Natural killer cell (primary cell): ENCODE measurements around the gene DOK1. TPM values are rescaled to one million over a fixed set of nuclear protein-coding genes. Genes with fewer than 3 reads are reported as not detected.
A peak's percentile ranks its signal among the peaks of the same experiment; 100 is the strongest.

Experiments
- ATAC-seq, 3 donors: fragments of 150-1000 bp in 2 of 3; fragments of 200-7000 bp in 1 of 3; cut with Tn5 transposase; 1 replicate in 1 of 3; 2 replicates in 2 of 3; pipeline ENCODE4 v1.10.0; 2021; ENCODE audit warnings: mild to moderate bottlenecking in 2 of 3, moderate library complexity in 2 of 3
- DNase-seq, 2 donors: peaks; one replicate each; pipeline versions ENCODE4 v3.0.0 to v3.0.0-alpha.2; 2013 to 2021; ENCODE audit warnings: mixed read lengths in 1 of 2
- H3K27ac ChIP-seq: one replicate; pipeline ENCODE4 v1.5.1; 2013; ENCODE audit warnings: mild to moderate bottlenecking, low read length
- H3K27me3 ChIP-seq: one replicate; pipeline ENCODE4 v1.6.1; 2013; ENCODE audit warnings: low read length; ENCODE audit not compliant: control insufficient read depth, insufficient read depth
- H3K36me3 ChIP-seq: one replicate; pipeline ENCODE4 v1.6.1; 2013; ENCODE audit warnings: low read length; ENCODE audit not compliant: control insufficient read depth, insufficient read depth
- H3K4me1 ChIP-seq: one replicate; pipeline ENCODE4 v1.6.1; 2013; ENCODE audit warnings: low read length; ENCODE audit not compliant: control insufficient read depth, insufficient read depth
- H3K4me3 ChIP-seq: one replicate; pipeline ENCODE4 v1.5.1; 2013; ENCODE audit warnings: low read length
- H3K9me3 ChIP-seq: one replicate; pipeline ENCODE4 v1.6.1; 2013; ENCODE audit warnings: low read length; ENCODE audit not compliant: control insufficient read depth, insufficient read depth
- H3K27ac Mint-ChIP-seq, 2 donors: one replicate each; pipeline ENCODE4 v1.8.0; 2022; ENCODE audit warnings: mild to moderate bottlenecking in 2 of 2, mixed read lengths in 2 of 2, moderate library complexity in 1 of 2
- H3K27me3 Mint-ChIP-seq, 2 donors: one replicate each; pipeline ENCODE4 v1.8.0; 2022; ENCODE audit warnings: low read depth in 2 of 2, mixed read lengths in 2 of 2
- H3K36me3 Mint-ChIP-seq: one replicate; pipeline ENCODE4 v1.8.0; 2022; ENCODE audit warnings: mixed read lengths
- H3K4me1 Mint-ChIP-seq, 2 donors: one replicate each; pipeline ENCODE4 v1.8.0; 2022; ENCODE audit warnings: mixed read lengths in 2 of 2
- H3K4me3 Mint-ChIP-seq: one replicate; pipeline ENCODE4 v1.8.0; 2022; ENCODE audit warnings: mild to moderate bottlenecking, moderate library complexity, mixed read lengths
- H3K9me3 Mint-ChIP-seq, 2 donors: one replicate each; pipeline ENCODE4 v1.8.0; 2022; ENCODE audit warnings: mixed read lengths in 2 of 2
- WGBS: methylation state at CpG from one replicate; pipeline ENCODE4 v1.1.7; 2013; ENCODE audit warnings: missing lambda C conversion rate; ENCODE audit not compliant: insufficient coverage; 5-methylcytosine and 5-hydroxymethylcytosine counted together
- intact Hi-C: fragments of 100-400 bp; cut with micrococcal nuclease; formaldehyde crosslinking; loops from one replicate; pipeline ENCODE4 v1.14.2; 2022
- total RNA-seq, 4 donors: library from RNA; stranded (reverse); fragments of 120-200 nt in 1 of 4; gene quantifications; one replicate each; pipeline versions ENCODE4 v1.2.3 to v1.2.4, GENCODE V29; 2013 to 2022
- TF ChIP-seq, protein P1 (sequence below): fragments of 200-600 bp; IDR thresholded peaks from one replicate; pipeline ENCODE4 v1.8.0; 2022; ENCODE audit warnings: antibody characterized with exemption

DOK1 gene
- total RNA-seq: 10 to 100 TPM; 17.4 to 24.9 (median 23.9) TPM
- 24.6 TPM for total RNA-seq (2013)

DNA sequence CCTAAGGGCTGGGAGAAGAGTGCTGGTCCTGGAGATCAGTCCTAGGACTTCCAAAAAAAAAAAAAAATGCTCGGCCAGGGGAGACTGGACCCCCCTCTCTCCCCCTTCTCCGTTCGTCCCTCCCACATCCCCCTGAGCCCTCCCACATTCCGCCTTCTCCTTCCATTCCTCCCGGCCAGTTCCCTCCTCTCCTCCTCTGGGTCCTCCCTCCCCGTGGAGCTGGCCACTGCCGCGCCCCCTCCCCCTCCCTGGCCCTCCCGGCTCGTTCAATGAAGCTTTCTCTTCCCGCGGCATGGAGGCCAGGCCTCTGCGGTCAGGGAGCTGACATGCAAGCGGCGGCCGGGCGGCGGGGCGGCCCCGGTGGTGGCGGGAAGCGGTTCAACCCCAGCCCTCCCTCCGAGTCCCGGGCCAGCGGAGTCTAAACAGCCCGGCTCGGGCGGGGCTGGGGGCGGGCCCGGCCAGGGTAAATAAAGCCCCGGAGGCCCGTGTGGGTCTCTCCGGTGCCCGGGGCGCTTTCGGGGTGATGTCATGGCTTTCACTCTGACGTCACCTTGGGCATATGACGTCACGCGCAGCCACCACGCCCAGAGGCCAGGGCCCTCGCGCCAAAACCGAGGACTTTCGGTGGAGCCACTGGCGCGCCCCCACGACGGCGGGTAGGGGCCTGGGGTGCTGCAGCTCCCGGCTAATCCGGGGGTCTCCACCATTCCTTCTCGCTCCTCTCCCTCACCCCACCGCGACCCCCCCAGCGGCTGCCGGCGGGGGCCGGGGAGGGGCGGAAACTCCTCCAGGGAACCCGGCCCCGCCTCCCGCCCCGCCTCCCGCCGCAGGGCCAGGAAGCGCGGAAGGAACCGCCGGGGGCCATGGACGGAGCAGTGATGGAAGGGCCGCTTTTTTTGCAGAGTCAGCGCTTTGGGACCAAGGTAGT, at the start of gene DOK1, which contains the start of gene LOXL3:
Gene DOK1, plus strand, starts transcription at position 829 of the 928 bp plus-strand sequence. Its CDS starts 35 bp downstream, at position 864.
Gene LOXL3, minus strand, starts transcription at position 51 of the 928 bp plus-strand sequence. CDS start 1,308 bp downstream, outside the sequence.
- Histone ChIP-seq H3K9me3 (no peaks in the 10 kb centered on the region), H3K27me3 (peaks cover 12% of the 10 kb centered on the region), H3K4me1 (peaks cover 31% of the 10 kb centered on the region), H3K4me3 (peak within 1 kb of the TSS; percentile 70), H3K36me3 (peaks cover 6% of the 10 kb centered on the region), H3K27ac (peak within 1 kb of the TSS; percentile 66)
- peaks cover 25 to 28% of the 10 kb centered on the region in 2 donors for H3K27me3 Mint-ChIP-seq
- TF ChIP-seq, protein P1, sequence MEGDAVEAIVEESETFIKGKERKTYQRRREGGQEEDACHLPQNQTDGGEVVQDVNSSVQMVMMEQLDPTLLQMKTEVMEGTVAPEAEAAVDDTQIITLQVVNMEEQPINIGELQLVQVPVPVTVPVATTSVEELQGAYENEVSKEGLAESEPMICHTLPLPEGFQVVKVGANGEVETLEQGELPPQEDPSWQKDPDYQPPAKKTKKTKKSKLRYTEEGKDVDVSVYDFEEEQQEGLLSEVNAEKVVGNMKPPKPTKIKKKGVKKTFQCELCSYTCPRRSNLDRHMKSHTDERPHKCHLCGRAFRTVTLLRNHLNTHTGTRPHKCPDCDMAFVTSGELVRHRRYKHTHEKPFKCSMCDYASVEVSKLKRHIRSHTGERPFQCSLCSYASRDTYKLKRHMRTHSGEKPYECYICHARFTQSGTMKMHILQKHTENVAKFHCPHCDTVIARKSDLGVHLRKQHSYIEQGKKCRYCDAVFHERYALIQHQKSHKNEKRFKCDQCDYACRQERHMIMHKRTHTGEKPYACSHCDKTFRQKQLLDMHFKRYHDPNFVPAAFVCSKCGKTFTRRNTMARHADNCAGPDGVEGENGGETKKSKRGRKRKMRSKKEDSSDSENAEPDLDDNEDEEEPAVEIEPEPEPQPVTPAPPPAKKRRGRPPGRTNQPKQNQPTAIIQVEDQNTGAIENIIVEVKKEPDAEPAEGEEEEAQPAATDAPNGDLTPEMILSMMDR: no peak
- intact Hi-C loops: no loop called here
- peaks cover 7 to 36% of the 10 kb centered on the region in 2 donors for H3K4me1 Mint-ChIP-seq
- under 1% methylated on average over 73 of the region's 73 CpGs for WGBS
- peak; percentile 78 to 84 (median 81) for ATAC-seq
- no peaks in the 10 kb centered on the region for H3K36me3 Mint-ChIP-seq
- H3K4me3 Mint-ChIP-seq: peak within 1 kb of the TSS; percentile 92
- H3K9me3 Mint-ChIP-seq: no peaks in the 10 kb centered on the region
- peak; percentile 78 to 88 for DNase-seq
- H3K27ac Mint-ChIP-seq: peak within 1 kb of the TSS; percentile 80 to 89

DNA sequence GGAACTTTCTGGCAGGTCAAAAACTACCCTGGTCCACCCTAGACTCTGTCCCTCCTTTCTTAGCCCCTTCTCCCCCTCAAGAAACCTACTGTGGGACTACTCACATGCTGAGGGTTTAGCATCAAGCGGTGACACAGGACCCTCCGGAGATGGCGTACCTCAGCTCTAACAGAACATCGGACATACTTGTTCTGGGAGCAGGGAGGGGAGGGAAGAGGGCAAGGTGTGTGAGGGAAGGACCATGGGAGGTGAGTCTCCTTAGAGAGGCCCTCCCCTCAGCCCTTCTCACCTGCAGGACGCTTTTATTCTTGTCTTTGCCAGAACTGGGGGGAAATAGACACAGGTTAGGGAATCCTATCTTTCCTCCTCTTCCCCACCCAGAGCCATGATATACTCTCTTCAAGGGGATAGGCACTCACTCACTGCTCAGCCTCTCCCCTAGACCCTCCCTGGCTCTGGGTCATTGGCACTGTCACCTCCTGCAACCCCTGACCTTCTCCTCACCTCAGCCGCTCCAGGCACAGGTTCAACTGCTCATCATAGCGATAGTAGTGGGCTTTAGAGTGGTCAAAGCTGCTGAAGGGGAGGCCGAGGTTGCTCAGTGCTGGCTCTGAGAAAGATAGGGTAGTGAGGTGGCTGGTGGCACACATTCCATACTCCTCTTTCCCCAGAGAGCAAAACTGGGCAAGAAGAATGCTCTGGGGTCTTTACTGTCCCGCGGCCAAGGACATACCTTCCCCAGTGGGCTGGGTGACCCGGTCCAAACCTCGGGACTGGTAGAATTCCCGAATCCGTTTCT, 48.9 kb upstream of the DOK1 start:
- Histone ChIP-seq H3K9me3 (no peaks in the 10 kb centered on the region), H3K4me1 (peaks cover 52% of the 10 kb centered on the region), H3K27me3 (peaks cover 4% of the 10 kb centered on the region), H3K36me3 (peaks cover 7% of the 10 kb centered on the region), H3K4me3 (no peak overlapping the region), H3K27ac (no peak overlapping the region)
- H3K36me3 Mint-ChIP-seq: no peaks in the 10 kb centered on the region
- TF ChIP-seq, protein P1: no peak
- peaks cover 46 to 69% of the 10 kb centered on the region in 2 donors for H3K4me1 Mint-ChIP-seq
- H3K27ac Mint-ChIP-seq: peak overlapping the region in 1 of 2 donors; percentile 90
- intact Hi-C loops: no loop called here
- 98% methylated on average over 11 of the region's 14 CpGs for WGBS
- H3K27me3 Mint-ChIP-seq: peaks cover 5 to 14% of the 10 kb centered on the region in 2 donors
- H3K4me3 Mint-ChIP-seq: peak overlapping the region; percentile 80
- DNase-seq (no peak), ATAC-seq (no peak)
- no peaks in the 10 kb centered on the region for H3K9me3 Mint-ChIP-seq

- Histone ChIP-seq H3K4me3 (peak within 1 kb of the TSS; percentile 86), H3K9me3 (no peaks in the 10 kb centered on the region), H3K27ac (peak within 1 kb of the TSS; percentile 97), H3K27me3 (peaks cover 12% of the 10 kb centered on the region), H3K4me1 (peaks cover 46% of the 10 kb centered on the region), H3K36me3 (peaks cover 7% of the 10 kb centered on the region)
- 1% methylated on average over 52 of the region's 56 CpGs for WGBS
- no peaks in the 10 kb centered on the region for H3K9me3 Mint-ChIP-seq
- intact Hi-C loops: loop anchor here (1.0 kb wide), 3 partner anchors 22 to 49 kb away; partner anchors contain the start of genes AUP1, HTRA2, TTC31 and WBP1
- peak; percentile 99 for DNase-seq
- TF ChIP-seq, protein P1: no peak
- H3K36me3 Mint-ChIP-seq: no peaks in the 10 kb centered on the region
- peaks cover 19 to 28% of the 10 kb centered on the region in 2 donors for H3K27me3 Mint-ChIP-seq
- H3K27ac Mint-ChIP-seq: peak within 1 kb of the TSS; percentile 100
- peaks cover 38 to 59% of the 10 kb centered on the region in 2 donors for H3K4me1 Mint-ChIP-seq
- ATAC-seq: peak; percentile 88 to 97 (median 91)
- H3K4me3 Mint-ChIP-seq: peak within 1 kb of the TSS; percentile 100
These were observed 47.2 kb upstream of the DOK1 start, which contains the start of gene PCGF1 for GRCh38 chr2:74507145-74507925. TSS of gene PCGF1 (minus strand) at chr2:74507695. CDS start at chr2:74507668, 27 bp downstream.
